ENCODE data around the gene APOA5. TPM values are rescaled to one million over a fixed set of nuclear protein-coding genes. Genes with fewer than 3 reads are reported as not detected.

The APOA5 gene
- total and polyA plus RNA-seq, 2 of the 13 experiments (the other 11 are each of a cell fraction or from before 2014, with no cell fraction given), result 44.0 to 49.1 TPM

DNA sequence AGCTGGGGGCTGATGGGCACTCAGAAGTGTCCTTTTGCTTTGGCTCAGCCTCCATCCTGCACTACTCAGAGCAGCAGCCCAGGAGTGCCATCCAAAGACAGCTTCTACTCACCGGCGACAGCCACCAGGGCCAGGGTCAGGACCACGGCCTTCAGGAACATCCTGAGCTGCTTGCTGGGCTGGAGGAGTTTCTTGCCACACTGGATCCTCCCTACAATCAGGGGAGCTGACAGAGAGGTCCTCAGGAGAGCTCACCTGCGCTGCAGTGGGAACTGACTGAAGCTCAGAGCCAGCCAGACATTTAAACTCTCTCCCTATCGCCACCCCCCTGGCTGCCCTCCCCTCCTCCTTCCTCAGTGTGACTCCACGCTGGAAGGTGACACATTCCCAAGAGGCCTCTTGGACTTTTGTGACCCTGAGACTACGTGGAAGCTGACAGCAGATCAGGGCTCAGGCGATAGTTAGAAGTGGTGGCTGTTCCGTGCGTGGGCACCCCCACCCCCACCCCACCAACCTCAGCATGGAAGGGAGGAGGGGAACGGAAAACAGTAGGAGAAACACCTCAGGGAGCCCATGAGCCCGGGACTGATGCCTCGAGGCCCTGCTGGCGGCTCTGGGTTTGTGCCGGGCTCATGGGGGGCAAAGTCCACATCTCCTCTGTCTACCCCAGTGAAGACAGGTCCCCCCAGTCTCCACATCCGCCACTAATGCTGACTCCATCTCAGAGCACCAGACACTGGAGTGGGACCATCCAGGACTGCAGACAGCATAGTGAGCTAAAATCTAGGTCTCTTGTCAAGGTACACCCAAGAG lies 31.6 kb upstream of the APOA5 start, which contains the start of gene APOA4 (continued):
- TF ChIP-seq FIP1L1 (IDR thresholded peaks at IDR 0.05; ENCODE audit: borderline replicate concordance, insufficient read depth, low read depth, low read length), result no peak
- TF ChIP-seq, protein P1, sequence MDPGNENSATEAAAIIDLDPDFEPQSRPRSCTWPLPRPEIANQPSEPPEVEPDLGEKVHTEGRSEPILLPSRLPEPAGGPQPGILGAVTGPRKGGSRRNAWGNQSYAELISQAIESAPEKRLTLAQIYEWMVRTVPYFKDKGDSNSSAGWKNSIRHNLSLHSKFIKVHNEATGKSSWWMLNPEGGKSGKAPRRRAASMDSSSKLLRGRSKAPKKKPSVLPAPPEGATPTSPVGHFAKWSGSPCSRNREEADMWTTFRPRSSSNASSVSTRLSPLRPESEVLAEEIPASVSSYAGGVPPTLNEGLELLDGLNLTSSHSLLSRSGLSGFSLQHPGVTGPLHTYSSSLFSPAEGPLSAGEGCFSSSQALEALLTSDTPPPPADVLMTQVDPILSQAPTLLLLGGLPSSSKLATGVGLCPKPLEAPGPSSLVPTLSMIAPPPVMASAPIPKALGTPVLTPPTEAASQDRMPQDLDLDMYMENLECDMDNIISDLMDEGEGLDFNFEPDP (CRISPR knock-in tag; conservative IDR thresholded peaks at IDR 0.05), result no peak
- TF ChIP-seq, protein P2, sequence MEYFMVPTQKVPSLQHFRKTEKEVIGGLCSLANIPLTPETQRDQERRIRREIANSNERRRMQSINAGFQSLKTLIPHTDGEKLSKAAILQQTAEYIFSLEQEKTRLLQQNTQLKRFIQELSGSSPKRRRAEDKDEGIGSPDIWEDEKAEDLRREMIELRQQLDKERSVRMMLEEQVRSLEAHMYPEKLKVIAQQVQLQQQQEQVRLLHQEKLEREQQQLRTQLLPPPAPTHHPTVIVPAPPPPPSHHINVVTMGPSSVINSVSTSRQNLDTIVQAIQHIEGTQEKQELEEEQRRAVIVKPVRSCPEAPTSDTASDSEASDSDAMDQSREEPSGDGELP (IDR thresholded peaks at IDR 0.05; ENCODE audit: borderline replicate concordance, low read depth), result no peak
- TF ChIP-seq ZFP82 (CRISPR knock-in tag; IDR thresholded peaks at IDR 0.05; ENCODE audit: borderline replicate concordance), result no peak
- TF ChIP-seq YEATS4 (CRISPR knock-in tag; IDR thresholded peaks at IDR 0.05; ENCODE audit: borderline replicate concordance), result no peak
- TF ChIP-seq, protein P3, sequence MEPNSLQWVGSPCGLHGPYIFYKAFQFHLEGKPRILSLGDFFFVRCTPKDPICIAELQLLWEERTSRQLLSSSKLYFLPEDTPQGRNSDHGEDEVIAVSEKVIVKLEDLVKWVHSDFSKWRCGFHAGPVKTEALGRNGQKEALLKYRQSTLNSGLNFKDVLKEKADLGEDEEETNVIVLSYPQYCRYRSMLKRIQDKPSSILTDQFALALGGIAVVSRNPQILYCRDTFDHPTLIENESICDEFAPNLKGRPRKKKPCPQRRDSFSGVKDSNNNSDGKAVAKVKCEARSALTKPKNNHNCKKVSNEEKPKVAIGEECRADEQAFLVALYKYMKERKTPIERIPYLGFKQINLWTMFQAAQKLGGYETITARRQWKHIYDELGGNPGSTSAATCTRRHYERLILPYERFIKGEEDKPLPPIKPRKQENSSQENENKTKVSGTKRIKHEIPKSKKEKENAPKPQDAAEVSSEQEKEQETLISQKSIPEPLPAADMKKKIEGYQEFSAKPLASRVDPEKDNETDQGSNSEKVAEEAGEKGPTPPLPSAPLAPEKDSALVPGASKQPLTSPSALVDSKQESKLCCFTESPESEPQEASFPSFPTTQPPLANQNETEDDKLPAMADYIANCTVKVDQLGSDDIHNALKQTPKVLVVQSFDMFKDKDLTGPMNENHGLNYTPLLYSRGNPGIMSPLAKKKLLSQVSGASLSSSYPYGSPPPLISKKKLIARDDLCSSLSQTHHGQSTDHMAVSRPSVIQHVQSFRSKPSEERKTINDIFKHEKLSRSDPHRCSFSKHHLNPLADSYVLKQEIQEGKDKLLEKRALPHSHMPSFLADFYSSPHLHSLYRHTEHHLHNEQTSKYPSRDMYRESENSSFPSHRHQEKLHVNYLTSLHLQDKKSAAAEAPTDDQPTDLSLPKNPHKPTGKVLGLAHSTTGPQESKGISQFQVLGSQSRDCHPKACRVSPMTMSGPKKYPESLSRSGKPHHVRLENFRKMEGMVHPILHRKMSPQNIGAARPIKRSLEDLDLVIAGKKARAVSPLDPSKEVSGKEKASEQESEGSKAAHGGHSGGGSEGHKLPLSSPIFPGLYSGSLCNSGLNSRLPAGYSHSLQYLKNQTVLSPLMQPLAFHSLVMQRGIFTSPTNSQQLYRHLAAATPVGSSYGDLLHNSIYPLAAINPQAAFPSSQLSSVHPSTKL (CRISPR knock-in tag; IDR thresholded peaks at IDR 0.05), result peak; percentile 9; the same call in 1 of the 2 replicates
- TF ChIP-seq HNF4A (CRISPR knock-in tag; IDR thresholded peaks at IDR 0.05), result peak; percentile 64
- TF ChIP-seq SETDB1 (CRISPR knock-in tag; IDR thresholded peaks at IDR 0.05; ENCODE audit: borderline replicate concordance), result no peak
- TF ChIP-seq, protein P4, sequence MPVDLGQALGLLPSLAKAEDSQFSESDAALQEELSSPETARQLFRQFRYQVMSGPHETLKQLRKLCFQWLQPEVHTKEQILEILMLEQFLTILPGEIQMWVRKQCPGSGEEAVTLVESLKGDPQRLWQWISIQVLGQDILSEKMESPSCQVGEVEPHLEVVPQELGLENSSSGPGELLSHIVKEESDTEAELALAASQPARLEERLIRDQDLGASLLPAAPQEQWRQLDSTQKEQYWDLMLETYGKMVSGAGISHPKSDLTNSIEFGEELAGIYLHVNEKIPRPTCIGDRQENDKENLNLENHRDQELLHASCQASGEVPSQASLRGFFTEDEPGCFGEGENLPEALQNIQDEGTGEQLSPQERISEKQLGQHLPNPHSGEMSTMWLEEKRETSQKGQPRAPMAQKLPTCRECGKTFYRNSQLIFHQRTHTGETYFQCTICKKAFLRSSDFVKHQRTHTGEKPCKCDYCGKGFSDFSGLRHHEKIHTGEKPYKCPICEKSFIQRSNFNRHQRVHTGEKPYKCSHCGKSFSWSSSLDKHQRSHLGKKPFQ (CRISPR knock-in tag; IDR thresholded peaks at IDR 0.05; ENCODE audit: insufficient replicate concordance), result no peak
- TF ChIP-seq TMF1 (CRISPR knock-in tag; IDR thresholded peaks at IDR 0.05; ENCODE audit: low read depth), result 0 out of 2 replicates have a peak, but pooled peaks have one; percentile 29
- TF ChIP-seq ZSCAN29 (CRISPR knock-in tag; conservative IDR thresholded peaks at IDR 0.05), result no peak
- TF ChIP-seq MXI1 (IDR thresholded peaks at IDR 0.05; ENCODE audit: borderline replicate concordance, low read depth, low read length), result no peak
- TF ChIP-seq, protein P5, sequence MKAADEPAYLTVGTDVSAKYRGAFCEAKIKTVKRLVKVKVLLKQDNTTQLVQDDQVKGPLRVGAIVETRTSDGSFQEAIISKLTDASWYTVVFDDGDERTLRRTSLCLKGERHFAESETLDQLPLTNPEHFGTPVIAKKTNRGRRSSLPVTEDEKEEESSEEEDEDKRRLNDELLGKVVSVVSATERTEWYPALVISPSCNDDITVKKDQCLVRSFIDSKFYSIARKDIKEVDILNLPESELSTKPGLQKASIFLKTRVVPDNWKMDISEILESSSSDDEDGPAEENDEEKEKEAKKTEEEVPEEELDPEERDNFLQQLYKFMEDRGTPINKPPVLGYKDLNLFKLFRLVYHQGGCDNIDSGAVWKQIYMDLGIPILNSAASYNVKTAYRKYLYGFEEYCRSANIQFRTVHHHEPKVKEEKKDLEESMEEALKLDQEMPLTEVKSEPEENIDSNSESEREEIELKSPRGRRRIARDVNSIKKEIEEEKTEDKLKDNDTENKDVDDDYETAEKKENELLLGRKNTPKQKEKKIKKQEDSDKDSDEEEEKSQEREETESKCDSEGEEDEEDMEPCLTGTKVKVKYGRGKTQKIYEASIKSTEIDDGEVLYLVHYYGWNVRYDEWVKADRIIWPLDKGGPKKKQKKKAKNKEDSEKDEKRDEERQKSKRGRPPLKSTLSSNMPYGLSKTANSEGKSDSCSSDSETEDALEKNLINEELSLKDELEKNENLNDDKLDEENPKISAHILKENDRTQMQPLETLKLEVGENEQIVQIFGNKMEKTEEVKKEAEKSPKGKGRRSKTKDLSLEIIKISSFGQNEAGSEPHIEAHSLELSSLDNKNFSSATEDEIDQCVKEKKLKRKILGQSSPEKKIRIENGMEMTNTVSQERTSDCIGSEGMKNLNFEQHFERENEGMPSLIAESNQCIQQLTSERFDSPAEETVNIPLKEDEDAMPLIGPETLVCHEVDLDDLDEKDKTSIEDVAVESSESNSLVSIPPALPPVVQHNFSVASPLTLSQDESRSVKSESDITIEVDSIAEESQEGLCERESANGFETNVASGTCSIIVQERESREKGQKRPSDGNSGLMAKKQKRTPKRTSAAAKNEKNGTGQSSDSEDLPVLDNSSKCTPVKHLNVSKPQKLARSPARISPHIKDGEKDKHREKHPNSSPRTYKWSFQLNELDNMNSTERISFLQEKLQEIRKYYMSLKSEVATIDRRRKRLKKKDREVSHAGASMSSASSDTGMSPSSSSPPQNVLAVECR (CRISPR knock-in tag; IDR thresholded peaks at IDR 0.05; ENCODE audit: borderline replicate concordance), result no peak

All from HepG2 (cell line).